Parathyroid adenoma (tissue), 2 donors: ENCODE data around the gene FAM131A.

Experiments used
- H2AFZ ChIP-seq: fragments of 300-600 bp; sonication (generic); one replicate; pipeline ENCODE4 v1.7.0; 2017; ENCODE audit warnings: antibody characterized with exemption, mild to moderate bottlenecking
- H3K27ac ChIP-seq: fragments of 300-600 bp; sonication (generic); one replicate; pipeline ENCODE4 v1.7.0; 2017
- H3K27me3 ChIP-seq: fragments of 300-600 bp; sonication (generic); one replicate; pipeline ENCODE4 v1.7.0; 2017; ENCODE audit warnings: low read length; ENCODE audit not compliant: control insufficient read depth, insufficient read depth
- H3K36me3 ChIP-seq: fragments of 300-600 bp; sonication (generic); one replicate; pipeline ENCODE4 v1.7.0; 2017; ENCODE audit warnings: low read length; ENCODE audit not compliant: control insufficient read depth, insufficient read depth
- H3K4me1 ChIP-seq: fragments of 300-600 bp; sonication (generic); one replicate; pipeline ENCODE4 v1.7.0; 2017; ENCODE audit warnings: control low read depth
- H3K4me2 ChIP-seq: fragments of 300-600 bp; sonication (generic); one replicate; pipeline ENCODE4 v1.7.0; 2017; ENCODE audit warnings: low read length
- H3K4me3 ChIP-seq: fragments of 300-600 bp; sonication (generic); one replicate; pipeline ENCODE4 v1.7.0; 2017; ENCODE audit warnings: low read depth, low read length
- H3K79me2 ChIP-seq: fragments of 300-600 bp; sonication (generic); one replicate; pipeline ENCODE4 v1.7.0; 2017; ENCODE audit warnings: control low read depth
- H3K9ac ChIP-seq: fragments of 300-600 bp; sonication (generic); one replicate; pipeline ENCODE4 v1.7.0; 2017; ENCODE audit warnings: mild to moderate bottlenecking
- H3K9me3 ChIP-seq: fragments of 300-600 bp; sonication (generic); one replicate; pipeline ENCODE4 v1.7.0; 2017; ENCODE audit warnings: low read length; ENCODE audit not compliant: control insufficient read depth
- CTCF ChIP-seq: fragments of 300-600 bp; sonication (generic); IDR thresholded peaks from one replicate; pipeline ENCODE4 v1.7.0; 2017; ENCODE audit warnings: antibody characterized with exemption, mild to moderate bottlenecking
- donor health status: primary hyperparathyroidism.

Gene FAM131A

GRCh38 chr3:184368586-184369183 is 31.3 kb downstream of the FAM131A start:
- Histone ChIP-seq H3K9ac (no peak overlapping the region), H3K27me3 (no peaks in the 10 kb centered on the region), H3K4me3 (no peak overlapping the region), H3K36me3 (no peaks in the 10 kb centered on the region), H3K4me2 (no peak overlapping the region), H2AFZ (no peak overlapping the region), H3K9me3 (no peaks in the 10 kb centered on the region), H3K27ac (no peak overlapping the region), H3K4me1 (peaks cover 18% of the 10 kb centered on the region), H3K79me2 (peaks cover 6% of the 10 kb centered on the region)
- TF ChIP-seq CTCF, result no peak

GRCh38 chr3:184371570-184372018 is 34.2 kb downstream of the FAM131A start:
- Histone ChIP-seq H3K9ac (no peak overlapping the region), H3K9me3 (no peaks in the 10 kb centered on the region), H3K27me3 (no peaks in the 10 kb centered on the region), H3K4me2 (no peak overlapping the region), H3K79me2 (no peaks in the 10 kb centered on the region), H3K36me3 (no peaks in the 10 kb centered on the region), H3K27ac (no peak overlapping the region), H2AFZ (no peak overlapping the region), H3K4me3 (no peak overlapping the region), H3K4me1 (peaks cover 6% of the 10 kb centered on the region)
- peak; percentile 96 for TF ChIP-seq CTCF

GRCh38 chr3:184372296-184372821 is 35.0 kb downstream of the FAM131A start:
- H3K27ac ChIP-seq, result no peak overlapping the region
- no peaks in the 10 kb centered on the region for H3K9me3 ChIP-seq
- H3K4me1 ChIP-seq, result peaks cover 6% of the 10 kb centered on the region
- no peak overlapping the region for H3K9ac ChIP-seq
- H3K4me2 ChIP-seq, result no peak overlapping the region
- H3K4me3 ChIP-seq, result no peak overlapping the region
- no peaks in the 10 kb centered on the region for H3K27me3 ChIP-seq
- no peaks in the 10 kb centered on the region for H3K36me3 ChIP-seq
- no peak for TF ChIP-seq CTCF
- no peak overlapping the region for H2AFZ ChIP-seq
- no peaks in the 10 kb centered on the region for H3K79me2 ChIP-seq

GRCh38 chr3:184372911-184373310 is 35.5 kb downstream of the FAM131A start:
- Histone ChIP-seq H3K9ac (no peak overlapping the region), H3K27me3 (no peaks in the 10 kb centered on the region), H3K4me3 (no peak overlapping the region), H2AFZ (no peak overlapping the region), H3K4me1 (peaks cover 6% of the 10 kb centered on the region), H3K9me3 (no peaks in the 10 kb centered on the region), H3K27ac (no peak overlapping the region), H3K36me3 (no peaks in the 10 kb centered on the region), H3K79me2 (no peaks in the 10 kb centered on the region), H3K4me2 (no peak overlapping the region)
- TF ChIP-seq CTCF, result no peak

- no peaks in the 10 kb centered on the region for H3K27me3 ChIP-seq
- no peaks in the 10 kb centered on the region for H3K79me2 ChIP-seq
- H3K4me2 ChIP-seq, result no peak overlapping the region
- H3K4me3 ChIP-seq, result no peak overlapping the region
- no peak for TF ChIP-seq CTCF
- H3K9ac ChIP-seq, result no peak overlapping the region
- H3K36me3 ChIP-seq, result no peaks in the 10 kb centered on the region
- H3K9me3 ChIP-seq, result no peaks in the 10 kb centered on the region
- H3K27ac ChIP-seq, result no peak overlapping the region
- H2AFZ ChIP-seq, result no peak overlapping the region
- peaks cover 6% of the 10 kb centered on the region for H3K4me1 ChIP-seq
These were observed 36.0 kb downstream of the FAM131A start for GRCh38 chr3:184373422-184373821.
